GM21515 (cell line): Measurements from ENCODE around the gene DMKN.
A peak's percentile ranks its signal among the peaks of the same experiment; 100 is the strongest.
"Not testable (repeated sequence)": the region's sequence is repeated elsewhere in the genome, so short reads cannot be mapped to it uniquely, and the experiment has no call there.

Experiments used
- ATAC-seq: cut with Tn5 transposase; IDR thresholded peaks from one replicate; pipeline ENCODE4 v1.9.1; 2021; ENCODE audit not compliant: unreplicated experiment

Gene DMKN

GRCh38 chr19:35468637-35469036, 44.8 kb downstream of the DMKN start:
- ATAC-seq, result peak; percentile 69

GRCh38 chr19:35466259-35466658, 47.2 kb downstream of the DMKN start:
- ATAC-seq, result no peak

GRCh38 chr19:35462956-35463355, 50.5 kb downstream of the DMKN start:
- ATAC-seq, result not testable (repeated sequence)

GRCh38 chr19:35462476-35462953, 50.9 kb downstream of the DMKN start:
- peak; percentile 48 for ATAC-seq

- not testable (repeated sequence) for ATAC-seq
Measured at GRCh38 chr19:35461788-35462187, 51.7 kb downstream of the DMKN start.

- ATAC-seq, result no peak
Measured at GRCh38 chr19:35461060-35461459, 52.4 kb downstream of the DMKN start.

GRCh38 chr19:35460608-35461007, 52.8 kb downstream of the DMKN start:
- ATAC-seq, result no peak

- no peak for ATAC-seq
Measured at GRCh38 chr19:35459414-35460082, 53.9 kb downstream of the DMKN start.

- no peak for ATAC-seq
Measured at GRCh38 chr19:35458731-35459391, 54.6 kb downstream of the DMKN start.

- no peak for ATAC-seq
Measured at GRCh38 chr19:35458192-35458591, 55.3 kb downstream of the DMKN start.

- ATAC-seq, result no peak
Measured at GRCh38 chr19:35457173-35457572, 56.3 kb downstream of the DMKN start.

- ATAC-seq, result no peak
Measured at GRCh38 chr19:35455616-35456201, 57.7 kb downstream of the DMKN start.

GRCh38 chr19:35454663-35455062, 58.8 kb downstream of the DMKN start:
- no peak for ATAC-seq

GRCh38 chr19:35451338-35452096, 61.9 kb downstream of the DMKN start:
- no peak for ATAC-seq

- no peak for ATAC-seq
Measured at GRCh38 chr19:35449359-35450043, 63.9 kb downstream of the DMKN start.

- ATAC-seq, result no peak
Measured at GRCh38 chr19:35447606-35448469, 65.6 kb downstream of the DMKN start, which contains the start of gene FFAR2. Gene FFAR2 (plus strand): TSS chr19:35448257. CDS start chr19:35449715, 1,458 bp downstream.
